Activated CD8-positive, alpha-beta memory T cell treated with anti-CD3 and anti-CD28 coated beads, Interleukin-2, amount 10 ng/mL, durations not matched to agents 7 days and 5 days (primary cell): ENCODE results near the gene CALD1. TPM values are rescaled to one million over a fixed set of nuclear protein-coding genes. Genes with fewer than 3 reads are reported as not detected.

Source experiments
- ATAC-seq: fragments of 150-1000 bp; cut with Tn5 transposase; one replicate; pipeline ENCODE4 v1.10.0; 2021; ENCODE audit warnings: moderate library complexity
- CTCF ChIA-PET: fragments of 350-600 bp; sonication (Branson Sonifier 250); formaldehyde crosslinking; loops from one replicate; lab custom pipeline; 2021; ENCODE audit warnings: antibody characterized with exemption; lab: Charles Lee
- DNase-seq: peaks from one replicate; pipeline ENCODE4 v3.0.0-alpha.2; 2020
- H3K27ac Mint-ChIP-seq: one replicate; pipeline ENCODE4 v1.8.0; 2021; ENCODE audit warnings: mild to moderate bottlenecking, mixed read lengths
- H3K27me3 Mint-ChIP-seq: one replicate; pipeline ENCODE4 v1.8.0; 2021; ENCODE audit warnings: mixed read lengths
- H3K36me3 Mint-ChIP-seq: one replicate; pipeline ENCODE4 v1.8.0; 2021; ENCODE audit warnings: mild to moderate bottlenecking, mixed read lengths
- H3K4me1 Mint-ChIP-seq: one replicate; pipeline ENCODE4 v1.8.0; 2021; ENCODE audit warnings: mixed read lengths
- H3K4me3 Mint-ChIP-seq: one replicate; pipeline ENCODE4 v1.8.0; 2021; ENCODE audit warnings: mild to moderate bottlenecking, moderate library complexity, mixed read lengths
- H3K9me3 Mint-ChIP-seq: one replicate; pipeline ENCODE4 v1.8.0; 2022; ENCODE audit warnings: low read depth, mixed read lengths
- total RNA-seq, 2 experiments: library from RNA; stranded (reverse); gene quantifications; one replicate each; pipeline ENCODE4 v1.2.3, GENCODE V29; 2021

Gene CALD1
- total RNA-seq, 2 experiments from 2014 or later, result 0.47 TPM; not detected in 1

DNA sequence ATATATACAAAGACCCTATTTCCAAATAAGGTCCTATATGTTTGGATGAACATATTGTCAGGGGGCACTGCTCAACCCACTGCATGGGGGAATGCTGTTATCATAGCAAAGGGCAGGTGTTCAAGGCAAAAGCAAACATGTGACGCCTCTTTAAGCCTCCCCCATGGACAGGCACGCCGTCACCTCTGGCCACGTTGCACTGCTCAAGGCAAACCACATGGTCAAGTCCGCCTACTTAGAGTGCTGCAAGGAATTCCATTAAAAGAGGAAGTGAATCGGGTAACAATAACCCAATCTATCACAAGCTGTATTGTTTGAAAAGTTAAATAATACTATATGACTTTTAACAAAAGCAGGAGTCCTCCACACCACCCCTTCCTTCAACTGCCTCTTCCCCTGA, 8.8 kb upstream of the CALD1 start:
- H3K9me3 Mint-ChIP-seq, result no peaks in the 10 kb centered on the region
- ATAC-seq (no peak), DNase-seq (no peak)
- no peak overlapping the region for H3K27ac Mint-ChIP-seq
- H3K27me3 Mint-ChIP-seq, result no peaks in the 10 kb centered on the region
- no peaks in the 10 kb centered on the region for H3K4me1 Mint-ChIP-seq
- CTCF ChIA-PET, result no interaction called here
- H3K36me3 Mint-ChIP-seq, result no peaks in the 10 kb centered on the region
- no peak overlapping the region for H3K4me3 Mint-ChIP-seq

DNA sequence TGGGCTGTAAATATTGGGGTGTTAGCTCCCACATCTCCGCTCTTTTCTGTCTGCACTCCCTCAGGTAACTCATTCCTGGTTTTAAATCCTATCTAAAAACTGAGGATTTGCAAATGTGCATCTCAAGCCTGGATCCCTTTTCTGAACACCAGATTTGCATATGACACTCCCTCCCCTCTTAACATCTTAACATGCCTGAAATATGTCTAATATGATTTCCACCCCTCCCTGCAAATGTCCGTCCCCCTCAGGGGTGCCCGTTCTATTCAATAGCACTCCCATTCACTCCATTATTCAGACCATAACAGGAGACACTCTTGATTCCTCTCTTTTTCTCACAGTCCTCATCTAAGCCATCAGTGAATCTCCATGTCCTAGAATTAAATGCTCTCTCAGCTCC, 8.3 kb upstream of the CALD1 start:
- Mint-ChIP-seq H3K4me3 (no peak overlapping the region), H3K27me3 (no peaks in the 10 kb centered on the region), H3K9me3 (no peaks in the 10 kb centered on the region), H3K36me3 (no peaks in the 10 kb centered on the region), H3K4me1 (no peaks in the 10 kb centered on the region), H3K27ac (no peak overlapping the region)
- no peak for DNase-seq
- CTCF ChIA-PET, result no interaction called here
- ATAC-seq, result no peak

DNA sequence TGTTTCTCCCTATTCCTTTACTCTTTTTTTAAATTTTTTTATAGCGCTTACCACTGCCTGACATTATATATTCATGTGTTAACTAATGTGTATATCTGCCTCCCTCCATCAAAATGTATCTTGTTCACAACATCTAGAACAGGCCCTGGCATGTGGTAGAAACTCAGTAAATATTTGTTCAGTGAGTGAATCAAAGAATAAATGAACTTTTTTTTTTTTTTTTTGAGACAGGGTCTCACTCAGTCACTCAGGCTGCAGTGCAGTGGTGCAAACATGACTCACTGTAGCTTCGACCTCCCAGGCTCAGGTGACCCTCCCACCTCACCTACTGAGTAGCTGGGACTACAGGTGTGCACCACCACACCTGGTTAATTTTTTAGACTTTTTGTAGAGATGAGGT, 7.5 kb upstream of the CALD1 start:
- Mint-ChIP-seq H3K9me3 (no peaks in the 10 kb centered on the region), H3K4me1 (no peaks in the 10 kb centered on the region), H3K27me3 (no peaks in the 10 kb centered on the region), H3K4me3 (no peak overlapping the region), H3K36me3 (no peaks in the 10 kb centered on the region), H3K27ac (no peak overlapping the region)
- CTCF ChIA-PET, result no interaction called here
- no peak for DNase-seq
- ATAC-seq, result no peak

DNA sequence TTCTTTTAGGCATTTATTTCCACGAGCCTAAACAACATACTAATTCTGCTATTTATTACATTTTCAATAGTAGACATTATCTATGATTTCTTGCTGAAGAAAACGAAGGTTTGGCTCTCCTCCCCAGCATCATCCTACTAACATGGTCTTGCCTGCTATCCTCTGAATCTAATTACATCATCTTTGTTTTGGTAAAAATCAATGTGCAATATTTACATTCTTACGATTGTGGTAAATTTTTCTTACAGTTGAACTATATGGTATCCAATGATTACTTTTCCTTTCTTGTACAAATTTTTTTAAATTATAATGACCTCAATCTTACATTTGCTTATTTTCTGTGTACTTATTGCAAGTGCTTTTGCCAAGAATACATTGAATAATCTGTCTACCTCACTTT, 7.0 kb upstream of the CALD1 start:
- ATAC-seq (no peak), DNase-seq (no peak)
- peaks cover 2% of the 10 kb centered on the region for H3K27me3 Mint-ChIP-seq
- H3K9me3 Mint-ChIP-seq, result no peaks in the 10 kb centered on the region
- no peak overlapping the region for H3K27ac Mint-ChIP-seq
- no peaks in the 10 kb centered on the region for H3K36me3 Mint-ChIP-seq
- no peak overlapping the region for H3K4me3 Mint-ChIP-seq
- CTCF ChIA-PET, result no interaction called here
- H3K4me1 Mint-ChIP-seq, result no peaks in the 10 kb centered on the region

DNA sequence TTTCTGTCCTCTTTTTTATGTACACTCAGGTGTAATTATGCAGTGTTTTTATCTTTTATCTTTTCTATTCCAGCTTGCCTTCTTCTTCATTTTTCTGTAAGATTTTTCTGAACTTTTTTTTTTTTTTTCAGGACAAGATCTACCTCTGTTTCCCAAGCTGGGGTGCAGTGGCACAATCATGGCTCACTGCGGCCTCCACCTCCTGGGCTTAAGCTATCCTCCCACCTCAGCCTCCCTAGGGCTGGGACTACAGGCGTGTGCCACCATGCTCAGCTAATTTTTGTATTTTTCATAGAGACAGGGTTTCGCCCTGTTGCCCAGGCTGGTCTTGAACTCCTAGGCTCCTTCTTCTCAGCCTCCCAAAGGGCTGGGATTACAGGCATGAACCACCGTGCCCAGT, 6.3 kb upstream of the CALD1 start:
- Mint-ChIP-seq H3K4me1 (no peaks in the 10 kb centered on the region), H3K4me3 (no peak overlapping the region), H3K36me3 (no peaks in the 10 kb centered on the region), H3K27me3 (peaks cover 5% of the 10 kb centered on the region), H3K9me3 (no peaks in the 10 kb centered on the region), H3K27ac (no peak overlapping the region)
- ATAC-seq (no peak), DNase-seq (no peak)
- CTCF ChIA-PET, result no interaction called here

DNA sequence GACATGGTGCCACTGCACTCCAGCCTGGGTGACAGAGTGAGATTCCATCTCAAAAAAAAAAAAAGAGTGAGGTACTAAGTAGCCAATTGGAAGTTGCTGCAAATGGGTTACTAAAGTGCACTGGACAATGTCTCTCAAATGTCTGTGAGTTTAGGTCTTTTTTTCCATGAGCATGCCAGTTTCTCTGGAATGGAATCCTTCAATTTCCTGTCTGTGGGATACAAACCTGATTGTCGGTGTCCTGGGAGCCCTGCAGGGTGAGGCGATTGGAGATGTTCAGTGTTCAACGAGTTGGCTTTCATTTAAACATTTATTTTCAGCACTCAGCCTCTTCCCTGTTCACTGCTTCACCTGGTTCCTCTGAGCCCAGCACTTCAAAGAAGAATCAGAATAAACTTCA, 5.3 kb upstream of the CALD1 start:
- Mint-ChIP-seq H3K27me3 (peaks cover 5% of the 10 kb centered on the region), H3K4me3 (no peak overlapping the region), H3K4me1 (no peaks in the 10 kb centered on the region), H3K27ac (no peak overlapping the region), H3K9me3 (no peaks in the 10 kb centered on the region), H3K36me3 (no peaks in the 10 kb centered on the region)
- CTCF ChIA-PET, result no interaction called here
- ATAC-seq (no peak), DNase-seq (no peak)

DNA sequence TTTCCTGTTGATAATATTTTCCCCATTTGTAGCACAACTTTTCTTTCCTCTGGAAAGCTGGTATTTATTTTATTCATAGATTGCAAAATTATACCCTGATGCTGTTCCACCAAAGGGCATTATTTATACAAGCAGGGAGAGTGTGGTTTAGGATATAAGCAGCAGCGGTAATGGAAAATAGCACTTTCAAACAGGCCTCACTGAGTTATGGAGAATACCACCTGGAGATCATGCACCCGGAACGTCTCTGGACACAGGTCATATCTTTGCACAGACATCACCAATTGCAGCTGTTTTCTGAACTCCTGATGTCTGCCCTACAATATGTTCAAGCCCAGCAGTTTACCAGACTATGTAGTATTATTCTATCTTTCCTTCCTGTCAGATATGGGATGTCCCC, 2.0 kb upstream of the CALD1 start:
- H3K27ac Mint-ChIP-seq, result no peak overlapping the region

DNA sequence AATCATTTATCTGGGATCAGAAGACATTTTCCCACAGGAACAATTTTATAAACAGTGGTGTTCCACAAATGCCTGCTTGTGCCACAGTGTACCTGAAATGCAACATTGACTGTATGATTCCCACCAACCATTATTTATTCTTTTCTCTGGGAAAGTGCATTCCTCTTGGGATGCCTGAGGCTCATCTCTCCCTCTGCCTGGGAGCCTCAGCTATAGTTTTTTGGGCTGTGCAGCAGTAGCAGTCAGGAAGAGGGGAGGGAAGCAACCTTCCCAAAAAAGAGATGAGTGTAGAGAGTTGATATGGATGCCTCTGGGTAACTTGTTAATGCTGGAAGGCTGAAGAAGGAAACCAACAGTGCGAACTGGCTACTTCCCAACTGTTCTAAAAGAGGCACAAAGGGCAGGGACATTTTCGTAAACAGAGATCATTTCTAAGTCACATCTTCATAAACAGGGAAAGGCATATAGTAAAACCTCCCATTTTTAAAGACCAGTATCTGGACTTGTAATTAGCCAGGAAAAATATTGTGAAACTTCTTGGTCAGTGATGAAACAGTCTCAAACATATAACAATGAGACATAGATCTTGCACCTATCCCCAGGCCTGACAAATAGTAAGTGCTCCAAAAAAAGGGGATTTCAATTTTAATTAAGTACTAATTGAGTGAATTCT, 1.4 kb upstream of the CALD1 start:
- DNase-seq (no peak), ATAC-seq (no peak)
- Mint-ChIP-seq H3K27ac (no peak overlapping the region), H3K36me3 (no peaks in the 10 kb centered on the region), H3K27me3 (peaks cover 23% of the 10 kb centered on the region), H3K9me3 (no peaks in the 10 kb centered on the region), H3K4me3 (no peak overlapping the region), H3K4me1 (no peaks in the 10 kb centered on the region)
- CTCF ChIA-PET, result no interaction called here

More for the DNA sequence above, 2.0 kb upstream of the CALD1 start:
- Mint-ChIP-seq H3K36me3 (no peaks in the 10 kb centered on the region), H3K4me1 (no peaks in the 10 kb centered on the region), H3K9me3 (no peaks in the 10 kb centered on the region), H3K4me3 (no peak overlapping the region), H3K27me3 (peaks cover 23% of the 10 kb centered on the region)
- ATAC-seq (no peak), DNase-seq (no peak)
- CTCF ChIA-PET, result no interaction called here

DNA sequence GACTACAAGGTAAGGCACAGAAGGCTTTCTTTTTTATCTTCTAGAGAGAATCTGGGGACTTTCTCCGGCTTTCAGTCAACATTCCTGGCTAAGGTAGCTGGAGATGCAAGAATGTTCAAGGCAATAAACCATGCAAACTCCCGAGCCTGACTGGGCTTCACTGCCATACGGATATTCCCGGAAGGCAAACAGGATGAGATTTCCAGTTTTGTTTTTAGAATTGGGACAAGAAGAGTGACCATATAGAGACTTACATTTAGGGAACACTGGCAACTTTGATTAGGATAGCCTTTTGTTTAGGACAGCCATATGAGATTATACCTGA, 269 bp downstream of the CALD1 start:
- no peak overlapping the region for H3K4me3 Mint-ChIP-seq
- H3K9me3 Mint-ChIP-seq, result no peaks in the 10 kb centered on the region
- H3K27ac Mint-ChIP-seq, result no peak overlapping the region
- H3K27me3 Mint-ChIP-seq, result peaks cover 23% of the 10 kb centered on the region
- ATAC-seq (no peak), DNase-seq (no peak)
- no peaks in the 10 kb centered on the region for H3K36me3 Mint-ChIP-seq
- CTCF ChIA-PET, result no interaction called here
- no peaks in the 10 kb centered on the region for H3K4me1 Mint-ChIP-seq

DNA sequence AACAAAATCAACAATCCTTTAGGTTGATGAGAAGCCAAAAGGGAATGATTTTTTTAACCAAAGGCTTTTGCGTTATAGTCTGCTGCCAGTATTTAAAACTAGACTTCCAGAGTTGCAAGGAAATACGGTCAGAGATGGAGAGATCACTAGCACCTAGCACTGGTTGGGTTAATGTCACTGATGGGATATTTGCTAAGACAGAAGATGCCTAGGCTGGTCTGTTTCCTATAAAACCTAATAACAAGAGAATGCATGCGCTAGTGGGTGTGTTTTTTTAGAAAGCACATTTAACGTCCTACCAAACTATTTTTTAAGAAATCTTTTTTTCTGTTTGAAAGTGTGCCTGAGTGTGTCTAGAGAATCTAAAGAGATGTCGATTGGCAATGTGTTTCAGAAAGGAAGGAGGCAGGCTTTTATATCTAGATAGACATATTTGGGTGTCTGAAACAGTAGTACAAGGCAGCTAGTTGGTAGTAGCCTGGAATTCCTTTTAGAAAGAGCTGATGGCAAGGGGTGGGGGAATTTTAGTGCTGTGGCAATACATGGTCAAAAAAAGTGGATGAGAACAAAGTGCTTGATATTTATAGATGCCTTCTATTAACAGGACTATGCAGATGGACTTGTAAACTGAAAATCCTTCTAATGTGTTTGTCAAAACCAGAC, 863 bp downstream of the CALD1 start:
- ATAC-seq (no peak), DNase-seq (no peak)
- Mint-ChIP-seq H3K9me3 (no peaks in the 10 kb centered on the region), H3K4me3 (no peak overlapping the region), H3K4me1 (no peaks in the 10 kb centered on the region), H3K27ac (no peak overlapping the region), H3K27me3 (peaks cover 23% of the 10 kb centered on the region), H3K36me3 (no peaks in the 10 kb centered on the region)
- CTCF ChIA-PET, result no interaction called here

DNA sequence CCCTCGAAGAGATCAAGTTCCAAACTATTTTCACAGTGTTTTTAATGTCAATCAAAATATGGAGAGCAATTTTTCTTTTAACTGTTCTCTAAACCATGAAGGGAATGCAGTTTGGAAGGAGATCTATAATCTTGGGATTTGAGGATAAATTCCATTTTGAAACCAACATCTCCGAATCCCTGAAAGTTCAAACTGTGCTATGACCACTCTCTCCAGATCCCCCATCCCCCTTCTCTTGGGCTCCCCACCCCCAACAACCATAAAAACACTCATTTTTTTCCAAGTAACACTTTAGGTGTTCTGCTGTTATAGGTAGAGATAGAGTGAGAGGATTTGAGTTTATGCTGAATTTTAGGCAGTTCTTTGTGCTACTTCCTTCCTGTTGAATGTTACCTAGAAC, 1.7 kb downstream of the CALD1 start:
- DNase-seq (no peak), ATAC-seq (no peak)
- CTCF ChIA-PET, result no interaction called here
- Mint-ChIP-seq H3K27me3 (peaks cover 23% of the 10 kb centered on the region), H3K27ac (no peak overlapping the region), H3K36me3 (no peaks in the 10 kb centered on the region), H3K4me3 (no peak overlapping the region), H3K4me1 (no peaks in the 10 kb centered on the region), H3K9me3 (no peaks in the 10 kb centered on the region)

DNA sequence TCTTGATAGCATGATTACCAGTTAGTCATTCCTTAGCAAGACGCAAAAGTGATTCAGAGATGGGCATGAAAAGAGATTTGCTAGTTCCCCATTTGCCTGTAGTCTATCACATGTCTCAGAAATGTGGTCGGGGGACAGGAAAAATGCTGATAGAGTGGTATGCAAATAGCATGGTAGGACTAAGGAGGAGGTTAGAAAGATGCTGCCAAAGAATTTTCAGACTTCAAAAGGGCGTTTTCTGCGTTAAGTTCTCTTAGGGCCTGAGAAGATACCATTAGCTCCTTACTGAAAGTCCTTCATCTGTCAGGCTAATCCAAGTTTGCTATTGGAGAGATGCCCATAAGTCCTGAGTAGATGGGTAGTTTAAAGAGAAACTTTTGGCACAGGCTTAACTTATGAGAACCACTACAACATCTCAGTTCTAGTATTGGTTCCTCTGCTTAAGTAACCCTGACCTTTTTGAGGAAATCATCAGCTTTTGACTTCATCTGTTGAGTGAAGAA, 2.7 kb downstream of the CALD1 start:
- ATAC-seq (no peak), DNase-seq (no peak)
- Mint-ChIP-seq H3K27me3 (peaks cover 28% of the 10 kb centered on the region), H3K4me3 (no peak overlapping the region), H3K4me1 (no peaks in the 10 kb centered on the region), H3K9me3 (no peaks in the 10 kb centered on the region), H3K27ac (no peak overlapping the region), H3K36me3 (no peaks in the 10 kb centered on the region)
- CTCF ChIA-PET, result no interaction called here

DNA sequence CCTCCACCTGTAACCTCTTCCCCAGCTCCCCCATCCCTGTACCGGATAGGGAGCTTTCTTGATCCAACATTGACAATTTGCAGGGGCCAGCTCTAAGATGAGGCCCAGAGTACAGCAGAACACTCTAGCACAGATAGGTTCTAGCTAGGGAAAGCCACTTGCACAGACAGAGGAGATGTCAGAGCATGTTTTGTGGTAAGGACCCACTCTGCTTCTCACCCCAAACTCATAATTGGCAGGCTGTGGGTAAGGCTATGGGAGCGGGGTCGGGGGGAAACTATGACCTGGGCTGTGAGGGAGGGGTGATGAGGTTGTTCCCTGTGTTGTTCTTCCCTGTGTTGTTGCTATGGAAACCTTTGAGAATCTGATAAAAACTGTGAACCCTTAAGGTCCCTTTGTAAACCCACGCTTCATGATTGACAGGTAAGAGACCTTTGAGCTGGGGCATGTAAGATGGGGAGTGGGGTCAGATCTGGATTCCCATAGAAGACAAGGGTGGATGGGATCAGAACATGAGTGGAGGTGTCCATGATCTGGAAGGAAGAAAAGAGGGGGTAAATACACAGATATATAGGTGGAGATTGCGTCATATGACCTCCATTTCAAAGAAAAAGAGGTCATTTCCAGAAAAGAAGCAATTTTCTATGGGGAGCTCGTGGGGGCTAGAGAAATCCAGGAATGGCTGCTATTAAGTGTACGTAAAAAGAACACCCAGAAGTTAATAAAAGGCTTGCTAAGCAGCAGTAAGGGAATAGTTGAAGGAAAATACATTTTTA, 4.0 kb downstream of the CALD1 start:
- H3K4me1 Mint-ChIP-seq, result no peaks in the 10 kb centered on the region
- H3K27ac Mint-ChIP-seq, result no peak overlapping the region

More for the DNA sequence above, 4.0 kb downstream of the CALD1 start:
- Mint-ChIP-seq H3K9me3 (no peaks in the 10 kb centered on the region), H3K36me3 (no peaks in the 10 kb centered on the region), H3K27me3 (peaks cover 23% of the 10 kb centered on the region), H3K4me3 (no peak overlapping the region)
- DNase-seq (no peak), ATAC-seq (no peak)
- CTCF ChIA-PET, result no interaction called here
